ENCODE data around the gene TMEM40.

DNA sequence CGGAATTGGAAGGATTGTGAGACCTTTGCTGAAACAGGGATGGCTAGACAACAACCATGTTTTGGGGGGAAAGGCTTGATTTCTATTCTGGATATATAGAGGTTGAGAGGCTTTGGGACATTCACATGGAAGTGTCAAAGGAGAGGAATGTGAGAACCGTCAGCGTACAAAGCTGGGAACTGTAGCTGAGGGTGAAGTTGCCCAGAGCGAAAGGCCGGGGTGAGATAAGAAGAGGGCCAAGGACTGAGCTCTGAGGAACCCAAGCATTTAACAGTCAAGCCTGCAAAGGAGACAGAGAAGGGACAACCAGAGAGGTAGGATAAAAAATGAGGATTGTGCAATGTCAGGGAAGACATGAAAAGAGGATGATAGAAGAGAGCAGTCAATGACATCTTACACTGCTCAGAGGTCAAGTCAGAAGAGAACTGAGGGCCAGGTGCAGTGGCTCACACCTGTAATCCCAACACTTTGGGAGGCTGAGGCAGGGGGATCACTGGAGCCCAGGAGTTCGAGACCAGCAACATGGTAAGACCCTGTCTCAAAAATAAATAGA is 53.6 kb downstream of the TMEM40 start:
- TF ChIP-seq POLR2A (IDR thresholded peaks at IDR 0.05; ENCODE audit: low read length) (no peak), GATA1 (IDR thresholded peaks at IDR 0.05; ENCODE audit: low read depth, low read length) (no peak)

Measured in erythroblast (primary cell).